ENCODE results near the gene PER1. TPM values are rescaled to one million over a fixed set of nuclear protein-coding genes. Genes with fewer than 3 reads are reported as not detected.

PER1 gene
- total RNA-seq, 5 donors from 2014 or later (not counting 1 experiment from before 2014, with no cell fraction given) = 62.6 to 1,675 (median 82.4) TPM

DNA sequence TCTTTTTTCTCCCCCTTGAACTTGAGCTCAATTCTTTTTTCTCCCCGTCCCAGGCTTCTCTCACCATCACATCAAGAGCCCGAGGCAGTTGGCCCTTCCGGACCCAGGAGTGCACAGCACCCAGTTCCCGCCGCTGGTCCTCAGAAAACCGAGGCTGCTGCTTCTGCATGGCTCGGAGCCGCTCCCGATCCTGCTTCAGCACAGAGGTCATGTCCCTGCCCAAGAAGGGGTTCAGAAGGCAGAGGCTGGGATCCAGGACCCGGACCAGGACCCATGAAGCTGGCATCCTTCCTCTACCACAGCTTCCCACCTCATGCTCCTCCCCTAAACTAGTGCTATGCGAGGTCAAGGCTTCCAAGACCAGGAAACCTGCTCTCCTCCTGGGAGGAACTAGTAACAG, 10.5 kb downstream of the PER1 start:
- Mint-ChIP-seq H3K4me3 (no peak overlapping the region), H3K36me3 (peaks cover 33% of the 10 kb centered on the region), H3K27ac (peak overlapping the region in 1 of 2 donors; percentile 39), H3K27me3 (no peaks in the 10 kb centered on the region), H3K9me3 (no peaks in the 10 kb centered on the region), H3K4me1 (peaks cover 0 to 25% (median 1%) of the 10 kb centered on the region in 3 donors)
- H3K4me1 ChIP-seq (ENCODE audit: control insufficient read depth in 1 of 2, extremely low read depth in 1 of 2, insufficient read depth in 2 of 2, low read length in 2 of 2) = peaks cover 10 to 28% of the 10 kb centered on the region in 2 experiments
- ChIA-PET POLR2A (interaction anchor here (0.7 to 2.5 kb wide), 7 partner anchors 8 to 22 kb away, joined by 3 to 19 read pairs (median 6); no protein-coding TSS in a partner anchor), CTCF (interaction anchor here in 1 of 2 donors (1.0 kb wide), 1 partner anchor 9 kb away, joined by 4 read pairs; no protein-coding TSS in a partner anchor)
- ATAC-seq (replicated peaks in 1 of 4) = no peak
- H3K4me3 ChIP-seq (ENCODE audit: control insufficient read depth in 1 of 2, extremely low read depth in 1 of 2, low read length in 1 of 2) = no peak overlapping the region
- H3K36me3 ChIP-seq (ENCODE audit: control insufficient read depth in 2 of 2, extremely low read depth in 1 of 2, insufficient read depth in 1 of 2, low read length in 1 of 2) = peaks cover 21 to 68% of the 10 kb centered on the region in 2 donors
- peak in 3 of 35 experiments; percentile 7 to 21 (median 18) for DNase-seq
- no peak overlapping the region for H3K27ac ChIP-seq (ENCODE audit: low read length)
- H3K9me3 ChIP-seq = no peaks in the 10 kb centered on the region
- no peaks in the 10 kb centered on the region for H3K27me3 ChIP-seq (replicated peaks in 1 of 2; ENCODE audit: control insufficient read depth in 2 of 2, extremely low read depth in 1 of 2, insufficient read depth in 2 of 2, low read length in 1 of 2)
- 94% methylated on average over 10 of the region's 11 CpGs for WGBS (ENCODE audit: insufficient coverage)

DNA sequence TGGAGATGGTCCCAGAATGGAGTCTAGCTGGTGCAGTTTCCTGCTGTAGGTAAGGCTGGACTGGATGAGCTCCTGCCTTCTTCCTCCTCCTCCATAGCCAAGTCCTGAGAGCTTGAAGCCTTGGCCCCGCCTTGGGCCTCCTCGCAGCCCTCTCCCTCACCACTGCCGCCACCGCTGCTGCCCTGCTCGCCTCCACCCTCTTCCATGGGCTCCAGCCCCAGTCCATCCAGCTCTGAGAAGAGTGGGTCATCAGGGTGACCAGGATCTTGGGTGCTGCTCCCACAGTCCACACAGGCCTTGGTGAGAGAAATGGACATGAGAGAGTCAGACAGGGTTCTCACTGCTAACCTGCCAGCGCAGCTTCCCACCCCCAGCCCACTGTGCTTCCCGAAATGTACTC, 11.2 kb downstream of the PER1 start:
- H3K27ac ChIP-seq (ENCODE audit: low read length) = no peak overlapping the region
- no peaks in the 10 kb centered on the region for H3K9me3 Mint-ChIP-seq
- H3K36me3 Mint-ChIP-seq = peaks cover 26% of the 10 kb centered on the region
- H3K4me1 Mint-ChIP-seq = peaks cover 0 to 18% (median 2%) of the 10 kb centered on the region in 3 donors
- DNase-seq = peak in 3 of 35 experiments; percentile 6 to 22 (median 14)
- peaks cover 21 to 61% of the 10 kb centered on the region in 2 donors for H3K36me3 ChIP-seq (ENCODE audit: control insufficient read depth in 2 of 2, extremely low read depth in 1 of 2, insufficient read depth in 1 of 2, low read length in 1 of 2)
- ChIA-PET POLR2A (interaction anchor here (0.5 to 2.5 kb wide), 9 partner anchors 9 to 70 kb away, joined by 3 to 19 read pairs (median 6); partner anchors contain the start of gene AURKB (in 1 of the 2)), CTCF (interaction anchor here in 1 of 2 donors (1.1 kb wide), 1 partner anchor 18 kb away, joined by 3 read pairs; no protein-coding TSS in a partner anchor)
- ATAC-seq (replicated peaks in 1 of 4) = no peak
- WGBS (ENCODE audit: insufficient coverage) = 100% methylated on average over 2 of the region's 7 CpGs
- no peaks in the 10 kb centered on the region for H3K27me3 ChIP-seq (replicated peaks in 1 of 2; ENCODE audit: control insufficient read depth in 2 of 2, extremely low read depth in 1 of 2, insufficient read depth in 2 of 2, low read length in 1 of 2)
- H3K4me3 ChIP-seq (ENCODE audit: control insufficient read depth in 1 of 2, extremely low read depth in 1 of 2, low read length in 1 of 2) = no peak overlapping the region
- peaks cover 10 to 28% of the 10 kb centered on the region in 2 experiments for H3K4me1 ChIP-seq (ENCODE audit: control insufficient read depth in 1 of 2, extremely low read depth in 1 of 2, insufficient read depth in 2 of 2, low read length in 2 of 2)
- H3K27ac Mint-ChIP-seq = no peak overlapping the region
- no peak overlapping the region for H3K4me3 Mint-ChIP-seq
- no peaks in the 10 kb centered on the region for H3K9me3 ChIP-seq
- H3K27me3 Mint-ChIP-seq = no peaks in the 10 kb centered on the region

DNA sequence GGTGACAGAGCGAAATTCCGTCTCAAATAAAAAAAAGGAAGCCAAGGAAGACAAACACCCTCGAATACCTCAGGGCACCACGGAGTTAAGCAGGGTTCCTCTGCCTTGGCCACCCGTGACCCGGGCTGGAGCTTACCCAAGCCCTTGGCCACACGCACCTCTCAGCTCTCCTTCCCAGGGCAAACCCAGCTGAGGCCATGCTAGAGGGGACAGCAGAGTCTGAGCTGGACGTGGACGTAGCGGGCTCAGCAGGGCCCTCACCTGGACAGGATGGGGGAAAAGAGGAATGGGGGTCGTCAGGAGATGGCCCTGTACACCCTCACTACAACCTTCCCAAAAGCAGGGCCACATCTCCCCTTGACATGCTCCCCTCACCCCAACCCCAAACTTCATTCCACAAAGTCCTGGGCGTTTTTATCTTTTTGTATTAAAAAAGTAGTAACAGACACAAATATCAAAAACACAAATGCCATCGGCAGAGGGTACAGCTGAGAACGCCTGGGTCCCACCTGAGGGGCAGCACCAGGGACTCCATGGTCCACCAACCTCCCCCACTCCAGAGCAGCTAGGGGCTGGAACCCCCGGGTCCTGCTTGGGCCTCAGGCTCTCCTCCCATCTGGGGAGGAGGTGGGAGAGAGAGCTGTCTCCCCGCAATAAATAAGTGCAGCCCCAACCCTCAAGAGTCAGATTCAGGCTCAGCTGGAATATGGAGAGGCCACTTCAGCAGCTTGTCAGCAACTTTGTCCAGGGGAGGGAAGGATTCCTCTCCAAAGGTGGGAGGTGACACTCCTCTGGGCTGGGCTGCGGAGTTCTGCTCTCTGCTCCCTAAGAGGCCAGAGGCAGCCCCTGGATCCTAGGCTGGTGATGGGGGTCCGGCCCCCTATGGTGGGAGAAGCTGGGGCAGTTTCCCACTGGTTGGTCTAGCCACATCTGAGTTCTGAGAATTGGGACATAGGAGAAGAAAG, 11.9 kb downstream of the PER1 start:
- Mint-ChIP-seq H3K9me3 (no peaks in the 10 kb centered on the region), H3K4me1 (peaks cover 0 to 15% (median 2%) of the 10 kb centered on the region in 3 donors), H3K36me3 (peaks cover 24% of the 10 kb centered on the region), H3K27ac (peak overlapping the region in 1 of 2 donors; percentile 19), H3K27me3 (no peaks in the 10 kb centered on the region), H3K4me3 (no peak overlapping the region)
- Histone ChIP-seq H3K27me3 (replicated peaks in 1 of 2; ENCODE audit: control insufficient read depth in 2 of 2, extremely low read depth in 1 of 2, insufficient read depth in 2 of 2, low read length in 1 of 2) (no peaks in the 10 kb centered on the region), H3K36me3 (ENCODE audit: control insufficient read depth in 2 of 2, extremely low read depth in 1 of 2, insufficient read depth in 1 of 2, low read length in 1 of 2) (peaks cover 21 to 54% of the 10 kb centered on the region in 2 donors), H3K4me1 (ENCODE audit: control insufficient read depth in 1 of 2, extremely low read depth in 1 of 2, insufficient read depth in 2 of 2, low read length in 2 of 2) (peaks cover 10 to 28% of the 10 kb centered on the region in 2 experiments), H3K4me3 (ENCODE audit: control insufficient read depth in 1 of 2, extremely low read depth in 1 of 2, low read length in 1 of 2) (no peak overlapping the region), H3K27ac (ENCODE audit: low read length) (peak overlapping the region; percentile 20), H3K9me3 (no peaks in the 10 kb centered on the region)
- no peak for ATAC-seq (replicated peaks in 1 of 4)
- 98% methylated on average over 5 of the region's 18 CpGs for WGBS (ENCODE audit: insufficient coverage)
- ChIA-PET POLR2A (interaction anchor here (0.5 to 2.5 kb wide), 12 partner anchors 8 to 138 kb away, joined by 3 to 19 read pairs (median 5); partner anchors contain the start of gene AURKB (in 1 of the 2)), CTCF (interaction anchor here (1.1 to 1.6 kb wide), 2 partner anchors 16 to 18 kb away, joined by 3 to 7 read pairs; no protein-coding TSS in a partner anchor)
- peak in 5 of 35 experiments; percentile 4 to 32 (median 14) for DNase-seq

DNA sequence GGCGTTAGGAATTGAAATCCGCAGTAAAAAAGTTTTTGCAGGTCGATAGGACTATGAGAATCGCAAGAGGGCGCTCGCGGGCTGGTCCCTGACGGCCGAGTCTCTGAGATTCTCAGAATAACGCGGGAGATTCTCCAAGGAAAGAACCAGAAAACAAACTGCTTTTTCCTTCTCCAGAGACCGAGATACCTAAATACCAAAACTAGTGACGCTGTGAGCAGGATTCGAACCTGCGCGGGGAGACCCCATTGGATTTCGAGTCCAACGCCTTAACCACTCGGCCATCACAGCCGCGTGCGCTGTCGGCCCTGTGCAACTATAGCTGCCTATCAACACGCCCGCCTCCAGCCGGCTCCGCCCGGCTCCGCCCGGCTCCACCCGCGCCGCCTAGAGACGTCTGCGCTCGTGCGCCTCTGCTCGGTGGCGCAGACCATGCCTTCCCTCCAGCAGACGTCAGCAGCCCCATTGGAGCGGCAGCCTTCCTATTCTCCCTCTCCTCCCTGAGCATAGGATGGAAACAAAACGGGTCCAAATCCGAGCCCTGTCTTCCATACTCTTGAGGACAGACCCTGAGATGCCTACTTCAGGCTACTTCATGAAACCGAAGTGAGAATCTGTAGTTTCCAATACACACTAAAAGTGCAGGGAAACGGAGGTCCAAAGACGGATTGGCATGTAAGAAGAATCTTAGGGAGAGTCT, 13.4 kb downstream of the PER1 start:
- peak; percentile 89 to 98 (median 94) for DNase-seq
- Histone ChIP-seq H3K27ac (ENCODE audit: low read length) (peak overlapping the region; percentile 97), H3K9me3 (no peaks in the 10 kb centered on the region), H3K27me3 (replicated peaks in 1 of 2; ENCODE audit: control insufficient read depth in 2 of 2, extremely low read depth in 1 of 2, insufficient read depth in 2 of 2, low read length in 1 of 2) (peaks cover 0 to 3% of the 10 kb centered on the region in 2 experiments), H3K36me3 (ENCODE audit: control insufficient read depth in 2 of 2, extremely low read depth in 1 of 2, insufficient read depth in 1 of 2, low read length in 1 of 2) (peaks cover 13 to 38% of the 10 kb centered on the region in 2 donors), H3K4me3 (ENCODE audit: control insufficient read depth in 1 of 2, extremely low read depth in 1 of 2, low read length in 1 of 2) (peak overlapping the region; percentile 68 to 74), H3K4me1 (ENCODE audit: control insufficient read depth in 1 of 2, extremely low read depth in 1 of 2, insufficient read depth in 2 of 2, low read length in 2 of 2) (peaks cover 10 to 28% of the 10 kb centered on the region in 2 experiments)
- Mint-ChIP-seq H3K27me3 (no peaks in the 10 kb centered on the region), H3K27ac (no peak overlapping the region), H3K36me3 (peaks cover 17% of the 10 kb centered on the region), H3K9me3 (no peaks in the 10 kb centered on the region), H3K4me3 (no peak overlapping the region), H3K4me1 (peaks cover 0 to 12% (median 2%) of the 10 kb centered on the region in 3 donors)
- ChIA-PET POLR2A (interaction anchor here (1.0 to 1.4 kb wide), 5 partner anchors 9 to 109 kb away, joined by 3 to 7 read pairs (median 5); partner anchors contain the start of gene CTC1 (in 1 of the 2)), CTCF (interaction anchor here (0.6 to 2.6 kb wide), 15 partner anchors 9 to 594 kb away, joined by 3 to 23 read pairs (median 5); no protein-coding TSS in a partner anchor)
- WGBS (ENCODE audit: insufficient coverage) = under 1% methylated on average over 42 of the region's 46 CpGs
- ATAC-seq (replicated peaks in 1 of 4) = peak; percentile 80 to 97 (median 94)

DNA sequence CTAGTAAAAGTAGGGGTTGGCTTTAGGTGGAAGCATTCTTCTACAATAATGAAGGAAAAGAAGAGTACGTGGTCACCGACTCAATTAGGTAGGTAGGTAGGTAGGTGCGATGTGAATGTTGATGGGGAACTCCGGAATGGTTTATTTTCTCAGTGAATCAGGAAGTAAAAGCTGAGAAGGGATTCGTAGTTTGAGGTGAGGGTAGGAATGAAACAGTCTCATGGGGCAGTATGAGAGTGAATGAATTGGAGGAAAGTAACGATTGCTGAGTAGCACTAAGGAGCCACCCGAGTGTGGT, 13.9 kb downstream of the PER1 start:
- no peak overlapping the region for H3K4me3 Mint-ChIP-seq
- ChIA-PET POLR2A (interaction anchor here (0.5 to 1.2 kb wide), 7 partner anchors 8 to 907 kb away, joined by 3 to 7 read pairs (median 5); partner anchors contain the start of gene CTC1 (in 1 of the 2)), CTCF (interaction anchor here (0.6 to 2.6 kb wide), 17 partner anchors 10 to 595 kb away, joined by 3 to 23 read pairs (median 5); no protein-coding TSS in a partner anchor)
- H3K27me3 Mint-ChIP-seq = no peaks in the 10 kb centered on the region
- peaks cover 14% of the 10 kb centered on the region for H3K36me3 Mint-ChIP-seq
- no peak overlapping the region for H3K27ac Mint-ChIP-seq
- ATAC-seq (replicated peaks in 1 of 4) (peak in 2 of 4 experiments; percentile 0), DNase-seq (no peak)
- H3K36me3 ChIP-seq (ENCODE audit: control insufficient read depth in 2 of 2, extremely low read depth in 1 of 2, insufficient read depth in 1 of 2, low read length in 1 of 2) = peaks cover 11 to 33% of the 10 kb centered on the region in 2 donors
- H3K9me3 Mint-ChIP-seq = no peaks in the 10 kb centered on the region
- WGBS (ENCODE audit: insufficient coverage) = 0% methylated on average over 5 of the region's 7 CpGs
- peaks cover 0 to 9% (median 2%) of the 10 kb centered on the region in 3 donors for H3K4me1 Mint-ChIP-seq
- H3K27me3 ChIP-seq (replicated peaks in 1 of 2; ENCODE audit: control insufficient read depth in 2 of 2, extremely low read depth in 1 of 2, insufficient read depth in 2 of 2, low read length in 1 of 2) = peaks cover 0 to 7% of the 10 kb centered on the region in 2 experiments
- no peaks in the 10 kb centered on the region for H3K9me3 ChIP-seq
- peaks cover 10 to 28% of the 10 kb centered on the region in 2 experiments for H3K4me1 ChIP-seq (ENCODE audit: control insufficient read depth in 1 of 2, extremely low read depth in 1 of 2, insufficient read depth in 2 of 2, low read length in 2 of 2)
- H3K27ac ChIP-seq (ENCODE audit: low read length) = peak overlapping the region; percentile 97
- H3K4me3 ChIP-seq (ENCODE audit: control insufficient read depth in 1 of 2, extremely low read depth in 1 of 2, low read length in 1 of 2) = peak overlapping the region; percentile 68 to 74

Measured in T-cell (primary cell).